ENCODE data around the gene TREML1.

DNA sequence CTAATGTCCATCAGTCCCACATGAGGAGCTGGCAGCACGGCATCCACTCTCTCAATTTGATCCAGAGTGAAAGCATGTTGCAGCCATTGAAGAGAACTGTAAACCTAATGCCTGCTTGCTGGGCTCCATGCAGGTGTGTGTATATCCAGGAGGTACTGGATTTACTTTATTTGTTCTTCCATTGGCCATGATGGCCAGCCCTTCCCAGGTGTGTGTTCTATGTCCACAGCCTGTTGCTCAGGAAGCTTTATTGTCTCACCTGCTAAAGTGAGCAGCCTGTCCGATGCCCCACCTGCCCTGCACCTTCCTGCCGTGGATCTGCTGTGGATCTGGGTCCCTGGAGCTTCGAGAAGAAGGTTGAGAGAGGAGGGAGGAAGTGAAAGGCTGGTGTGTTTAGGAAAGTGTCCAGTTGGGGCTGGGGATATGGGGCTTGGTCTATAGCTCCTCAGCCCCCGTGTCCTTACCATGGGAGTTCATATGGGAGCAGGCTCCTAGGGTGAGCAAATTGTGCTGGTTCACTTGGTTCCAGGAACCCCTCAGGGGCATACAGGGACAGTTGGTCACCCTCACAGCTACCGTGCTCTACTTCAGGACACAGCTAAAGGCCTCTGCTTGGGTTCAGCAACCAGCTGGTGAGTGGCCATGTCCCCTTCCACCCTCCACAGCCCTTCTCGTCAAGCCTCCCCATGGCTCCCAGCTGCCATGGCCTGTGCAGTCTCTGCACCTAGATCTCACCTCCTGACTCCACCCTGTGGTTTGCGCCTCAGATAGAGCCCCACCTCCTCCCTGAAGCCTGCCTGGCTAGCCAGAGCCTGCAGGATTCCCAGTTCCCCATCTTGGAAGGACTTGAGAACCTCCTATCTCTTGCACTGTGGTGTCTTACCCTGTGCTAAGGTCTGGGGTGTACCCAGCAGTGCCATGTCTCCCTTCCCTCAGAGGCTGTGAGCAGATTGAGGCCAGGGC, 34.1 kb upstream of the TREML1 start:
- TF ChIP-seq EZH2 (IDR thresholded peaks at IDR 0.05; ENCODE audit: insufficient read depth, poor library complexity, severe bottlenecking) (no peak), EZH2phosphoT487 (IDR thresholded peaks at IDR 0.05; ENCODE audit: insufficient read depth, low read depth) (no peak)
